Smooth muscle cell (in vitro differentiated cells): ENCODE data around the gene RGS12. TPM values are rescaled to one million over a fixed set of nuclear protein-coding genes. Genes with fewer than 3 reads are reported as not detected.
A peak's percentile ranks its signal among the peaks of the same experiment; 100 is the strongest.

Source experiments
- DNase-seq: peaks from one replicate; lab custom pipeline; 2025; ENCODE audit not compliant: unreplicated experiment; lab: John Stamatoyannopoulos, UW
- H2AFZ ChIP-seq: fragments of 200-600 bp; sonication (generic); 2 replicates; pipeline ENCODE4 v1.6.0; 2016; ENCODE audit warnings: antibody characterized with exemption, low read depth, mild to moderate bottlenecking
- H3F3A ChIP-seq: fragments of 200-600 bp; sonication (generic); 2 replicates; pipeline ENCODE4 v1.6.0; 2017; ENCODE audit warnings: antibody characterized with exemption, low read depth
- H3K27ac ChIP-seq: fragments of 200-600 bp; sonication (generic); 2 replicates; pipeline ENCODE4 v1.5.1; 2016; ENCODE audit warnings: low read depth, mild to moderate bottlenecking
- H3K27me3 ChIP-seq: fragments of 200-600 bp; sonication (generic); 2 replicates; pipeline ENCODE4 v1.6.1; 2016; ENCODE audit warnings: low read depth, mild to moderate bottlenecking
- H3K36me3 ChIP-seq: fragments of 200-600 bp; sonication (generic); 2 replicates; pipeline ENCODE4 v1.5.1; 2016; ENCODE audit warnings: low read depth
- H3K4me1 ChIP-seq: fragments of 200-600 bp; sonication (generic); 2 replicates; pipeline ENCODE4 v1.5.1; 2016; ENCODE audit warnings: low read depth
- H3K4me2 ChIP-seq: fragments of 200-600 bp; sonication (generic); 2 replicates; pipeline ENCODE4 v1.6.0; 2016; ENCODE audit warnings: mild to moderate bottlenecking
- H3K4me3 ChIP-seq: fragments of 200-600 bp; sonication (generic); 2 replicates; pipeline ENCODE4 v1.5.1; 2016; ENCODE audit warnings: mild to moderate bottlenecking
- H3K79me2 ChIP-seq: fragments of 200-600 bp; sonication (generic); 2 replicates; pipeline ENCODE4 v1.6.0; 2016; ENCODE audit warnings: low read depth, mild to moderate bottlenecking
- H3K9ac ChIP-seq: fragments of 200-600 bp; sonication (generic); 2 replicates; pipeline ENCODE4 v1.6.0; 2016; ENCODE audit warnings: low read depth
- H3K9me3 ChIP-seq: fragments of 200-600 bp; sonication (generic); replicated peaks from 2 replicates; pipeline ENCODE4 v1.5.1; 2016; ENCODE audit warnings: low read depth
- H4K20me1 ChIP-seq: fragments of 200-600 bp; sonication (generic); 2 replicates; pipeline ENCODE4 v1.6.0; 2016; ENCODE audit warnings: low read depth
- WGBS: methylation state at CpG from one replicate; pipeline ENCODE4 v1.1.7; 2016; ENCODE audit warnings: low lambda C conversion rate; 5-methylcytosine and 5-hydroxymethylcytosine counted together
- polyA plus RNA-seq: library from polyadenylated mRNA; unstranded; fragments of >200 nt; fragmentation: Nextera tagmentation; extraction: Ambion mirVana; gene quantifications from 2 replicates; pipeline ENCODE4 v1.2.1, GENCODE V29; 2016
- total RNA-seq: library from RNA; depleted of rRNA; stranded (reverse); fragments of >200 nt; gene quantifications from 2 replicates; pipeline ENCODE4 v1.2.3, GENCODE V29; 2014
- TF ChIP-seq, protein P1 (sequence below): fragments of 200-600 bp; sonication (generic); IDR thresholded peaks from 2 replicates; pipeline ENCODE4 v1.5.1; 2017; ENCODE audit warnings: borderline replicate concordance, mild to moderate bottlenecking, antibody characterized with exemption; ENCODE audit not compliant: insufficient read depth, poor library complexity, severe bottlenecking

Gene RGS12
- total and polyA plus RNA-seq, 2 experiments from 2014 or later, result 20.5 to 28.5 TPM

DNA sequence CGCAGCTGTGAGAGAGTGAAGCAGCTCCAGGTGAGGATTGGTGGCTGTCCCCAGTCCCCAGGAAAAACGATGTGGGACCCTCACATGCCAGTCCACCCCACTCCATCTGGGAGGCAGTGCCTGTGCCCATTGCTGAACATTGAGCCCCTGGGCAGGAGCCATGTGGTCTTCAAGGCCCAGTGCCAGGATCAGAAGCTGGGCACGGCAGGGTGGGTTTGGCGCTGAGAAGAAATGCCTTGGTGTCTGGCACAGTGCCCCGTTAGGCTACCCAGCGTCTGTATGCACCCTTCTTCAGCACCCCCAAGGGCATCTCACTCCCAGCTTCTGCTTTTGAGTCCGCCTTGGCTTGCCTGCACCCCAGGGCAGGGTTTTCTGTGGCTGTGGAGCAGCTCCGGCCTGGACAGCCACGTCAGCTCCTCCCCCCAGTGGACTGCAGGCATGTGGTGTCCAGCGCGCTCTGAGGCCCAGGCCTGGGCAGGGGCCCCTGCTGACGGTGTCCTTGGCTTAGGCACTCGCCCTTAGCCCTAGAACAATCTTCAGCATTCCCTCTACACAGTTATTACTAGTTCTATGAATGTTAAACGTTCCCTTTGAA is 28.6 kb downstream of the RGS12 start:
- H3K4me1 ChIP-seq, result peaks cover 21% of the 10 kb centered on the region
- H4K20me1 ChIP-seq, result peaks cover 81% of the 10 kb centered on the region
- H3K27me3 ChIP-seq, result no peaks in the 10 kb centered on the region
- no peaks in the 10 kb centered on the region for H3F3A ChIP-seq
- H3K4me2 ChIP-seq, result peak overlapping the region; percentile 44
- WGBS, result 69% methylated on average over 14 of the region's 14 CpGs
- no peak overlapping the region for H3K4me3 ChIP-seq
- H3K9ac ChIP-seq, result no peak overlapping the region
- peak overlapping the region; percentile 40 for H3K27ac ChIP-seq
- DNase-seq, result no peak
- H3K79me2 ChIP-seq, result peaks cover 22% of the 10 kb centered on the region
- TF ChIP-seq, protein P1, sequence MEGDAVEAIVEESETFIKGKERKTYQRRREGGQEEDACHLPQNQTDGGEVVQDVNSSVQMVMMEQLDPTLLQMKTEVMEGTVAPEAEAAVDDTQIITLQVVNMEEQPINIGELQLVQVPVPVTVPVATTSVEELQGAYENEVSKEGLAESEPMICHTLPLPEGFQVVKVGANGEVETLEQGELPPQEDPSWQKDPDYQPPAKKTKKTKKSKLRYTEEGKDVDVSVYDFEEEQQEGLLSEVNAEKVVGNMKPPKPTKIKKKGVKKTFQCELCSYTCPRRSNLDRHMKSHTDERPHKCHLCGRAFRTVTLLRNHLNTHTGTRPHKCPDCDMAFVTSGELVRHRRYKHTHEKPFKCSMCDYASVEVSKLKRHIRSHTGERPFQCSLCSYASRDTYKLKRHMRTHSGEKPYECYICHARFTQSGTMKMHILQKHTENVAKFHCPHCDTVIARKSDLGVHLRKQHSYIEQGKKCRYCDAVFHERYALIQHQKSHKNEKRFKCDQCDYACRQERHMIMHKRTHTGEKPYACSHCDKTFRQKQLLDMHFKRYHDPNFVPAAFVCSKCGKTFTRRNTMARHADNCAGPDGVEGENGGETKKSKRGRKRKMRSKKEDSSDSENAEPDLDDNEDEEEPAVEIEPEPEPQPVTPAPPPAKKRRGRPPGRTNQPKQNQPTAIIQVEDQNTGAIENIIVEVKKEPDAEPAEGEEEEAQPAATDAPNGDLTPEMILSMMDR, result no peak
- H3K36me3 ChIP-seq, result no peaks in the 10 kb centered on the region
- no peak overlapping the region for H2AFZ ChIP-seq
- no peaks in the 10 kb centered on the region for H3K9me3 ChIP-seq

DNA sequence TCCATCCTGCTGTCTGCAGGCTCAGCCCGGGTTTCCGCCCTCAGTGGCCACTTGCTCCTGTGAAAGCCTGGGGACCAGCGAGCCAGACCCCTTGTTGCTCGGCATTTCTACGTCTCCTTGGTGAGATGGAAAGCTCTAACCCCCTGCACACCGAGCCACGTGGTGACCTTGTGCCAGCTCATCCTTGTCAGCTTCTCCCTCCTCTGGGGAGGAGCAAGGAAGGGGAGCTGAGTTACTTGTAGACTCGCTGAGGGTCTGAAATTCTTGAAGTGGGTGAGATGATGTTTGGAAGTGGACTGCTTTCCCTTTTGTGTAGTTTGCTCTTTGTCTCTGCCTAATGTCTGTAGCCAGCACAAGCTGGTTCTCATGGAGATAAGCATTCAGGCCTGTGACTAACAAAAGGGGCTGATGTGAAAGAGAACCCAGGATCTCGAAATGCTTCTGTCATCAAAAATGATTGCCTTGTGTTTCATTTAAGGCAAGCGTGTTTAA is 29.3 kb downstream of the RGS12 start:
- Histone ChIP-seq H3K4me2 (peak overlapping the region; percentile 44), H3K27ac (peak overlapping the region; percentile 40), H3K36me3 (no peaks in the 10 kb centered on the region), H3K4me1 (peaks cover 21% of the 10 kb centered on the region), H2AFZ (no peak overlapping the region), H3K4me3 (no peak overlapping the region), H4K20me1 (peaks cover 81% of the 10 kb centered on the region), H3K79me2 (peaks cover 22% of the 10 kb centered on the region), H3K9me3 (no peaks in the 10 kb centered on the region), H3F3A (no peaks in the 10 kb centered on the region), H3K9ac (no peak overlapping the region), H3K27me3 (no peaks in the 10 kb centered on the region)
- TF ChIP-seq, protein P1, result no peak
- DNase-seq, result no peak
- 60% methylated on average over 10 of the region's 10 CpGs for WGBS

DNA sequence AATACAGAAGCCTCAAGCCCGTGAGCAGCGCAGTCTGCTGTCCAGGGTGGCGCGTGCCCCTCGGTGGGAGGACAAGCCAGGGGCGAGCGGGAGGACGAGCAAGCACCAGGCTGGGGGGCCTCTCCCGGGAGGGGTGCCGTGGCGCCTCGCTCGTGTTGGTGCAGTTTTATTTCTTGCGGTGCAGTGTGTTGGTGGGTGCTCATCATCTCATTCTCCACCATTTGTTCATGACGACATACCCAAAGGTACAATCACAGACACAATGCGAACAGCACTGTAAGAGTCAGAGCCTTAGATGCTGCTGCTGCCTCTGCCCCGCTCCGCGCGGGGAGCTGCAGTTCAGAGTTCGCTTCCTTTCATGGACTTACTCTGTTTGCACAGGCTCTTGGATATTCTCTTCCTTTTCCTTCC is 30.3 kb downstream of the RGS12 start:
- DNase-seq, result no peak
- Histone ChIP-seq H3K9ac (no peak overlapping the region), H3K4me2 (no peak overlapping the region), H3K27ac (no peak overlapping the region), H3K4me3 (no peak overlapping the region), H2AFZ (no peak overlapping the region), H3K4me1 (peaks cover 21% of the 10 kb centered on the region), H3K36me3 (no peaks in the 10 kb centered on the region), H3K9me3 (no peaks in the 10 kb centered on the region), H3F3A (no peaks in the 10 kb centered on the region), H3K79me2 (peaks cover 22% of the 10 kb centered on the region), H4K20me1 (peaks cover 78% of the 10 kb centered on the region), H3K27me3 (no peaks in the 10 kb centered on the region)
- TF ChIP-seq, protein P1, result no peak
- 99% methylated on average over 20 of the region's 21 CpGs for WGBS
